Brain microvascular endothelial cell (primary cell): ENCODE data around the gene PLXNA2.

Experiments used
- DNase-seq: peaks from one replicate; pipeline ENCODE4 v3.0.0-alpha.2; 2020
- H3K27ac ChIP-seq: fragments of 250-450 bp; sonication (Bioruptor Pico); 2 replicates; pipeline ENCODE4 v1.5.1; 2020; ENCODE audit warnings: mild to moderate bottlenecking, moderate library complexity
- H3K27me3 ChIP-seq: fragments of 250-450 bp; sonication (Bioruptor Pico); replicated peaks from 2 replicates; pipeline ENCODE4 v1.5.1; 2020; ENCODE audit warnings: mild to moderate bottlenecking
- H3K36me3 ChIP-seq: fragments of 250-450 bp; sonication (Bioruptor Pico); replicated peaks from 2 replicates; pipeline ENCODE4 v1.5.1; 2020; ENCODE audit warnings: mild to moderate bottlenecking
- H3K4me3 ChIP-seq: 2 replicates; pipeline ENCODE4 v1.5.1; 2011; ENCODE audit warnings: low read depth, mild to moderate bottlenecking, control low read depth, low read length, moderate library complexity
- in situ Hi-C: cut with HindIII; loops from 2 replicates; pipeline ENCODE4 v1.10.0; 2017; ENCODE audit warnings: low sequenced_read_pairs, low pct_ligation_motif_present
- TF ChIP-seq, protein P1 (sequence below): IDR thresholded peaks from 2 replicates; pipeline ENCODE4 v1.5.1; 2011; ENCODE audit warnings: low read depth, mild to moderate bottlenecking, moderate library complexity, low read length, control low read depth, inconsistent platforms; ENCODE audit errors: missing control alignments

Gene PLXNA2

DNA sequence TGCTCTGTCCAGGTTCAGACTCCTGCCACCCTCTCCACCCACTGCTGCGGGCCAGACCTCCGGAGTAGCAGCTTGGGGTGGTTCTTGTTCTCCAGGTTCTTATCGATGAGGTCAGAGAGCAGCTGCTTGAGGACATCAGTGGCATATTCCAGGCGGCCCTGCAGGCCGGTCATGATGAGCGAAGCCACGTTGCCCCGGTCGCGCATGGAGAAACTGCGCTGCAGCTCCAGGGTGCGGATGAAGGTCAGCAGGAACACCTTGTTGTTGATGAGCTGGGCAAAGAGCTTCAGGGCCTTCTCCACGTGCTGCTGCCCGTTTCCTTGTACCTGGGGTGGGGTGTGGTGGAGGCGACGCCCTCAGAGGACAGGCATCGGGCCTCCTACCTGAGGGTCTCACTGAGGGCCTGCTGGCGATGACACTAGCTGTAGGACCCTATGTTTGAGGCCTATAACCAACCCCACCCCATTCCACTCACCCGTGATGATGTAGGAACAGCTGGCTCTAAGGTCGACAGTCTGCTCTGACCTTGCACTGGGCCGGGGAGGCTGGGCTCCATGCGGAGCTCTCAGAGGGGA lies 202.1 kb downstream of the PLXNA2 start:
- in situ Hi-C loops: no loop called here
- peaks cover 45% of the 10 kb centered on the region for H3K36me3 ChIP-seq
- TF ChIP-seq, protein P1, sequence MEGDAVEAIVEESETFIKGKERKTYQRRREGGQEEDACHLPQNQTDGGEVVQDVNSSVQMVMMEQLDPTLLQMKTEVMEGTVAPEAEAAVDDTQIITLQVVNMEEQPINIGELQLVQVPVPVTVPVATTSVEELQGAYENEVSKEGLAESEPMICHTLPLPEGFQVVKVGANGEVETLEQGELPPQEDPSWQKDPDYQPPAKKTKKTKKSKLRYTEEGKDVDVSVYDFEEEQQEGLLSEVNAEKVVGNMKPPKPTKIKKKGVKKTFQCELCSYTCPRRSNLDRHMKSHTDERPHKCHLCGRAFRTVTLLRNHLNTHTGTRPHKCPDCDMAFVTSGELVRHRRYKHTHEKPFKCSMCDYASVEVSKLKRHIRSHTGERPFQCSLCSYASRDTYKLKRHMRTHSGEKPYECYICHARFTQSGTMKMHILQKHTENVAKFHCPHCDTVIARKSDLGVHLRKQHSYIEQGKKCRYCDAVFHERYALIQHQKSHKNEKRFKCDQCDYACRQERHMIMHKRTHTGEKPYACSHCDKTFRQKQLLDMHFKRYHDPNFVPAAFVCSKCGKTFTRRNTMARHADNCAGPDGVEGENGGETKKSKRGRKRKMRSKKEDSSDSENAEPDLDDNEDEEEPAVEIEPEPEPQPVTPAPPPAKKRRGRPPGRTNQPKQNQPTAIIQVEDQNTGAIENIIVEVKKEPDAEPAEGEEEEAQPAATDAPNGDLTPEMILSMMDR: no peak
- no peak for DNase-seq
- no peak overlapping the region for H3K27ac ChIP-seq
- no peak overlapping the region for H3K4me3 ChIP-seq
- H3K27me3 ChIP-seq: no peaks in the 10 kb centered on the region

DNA sequence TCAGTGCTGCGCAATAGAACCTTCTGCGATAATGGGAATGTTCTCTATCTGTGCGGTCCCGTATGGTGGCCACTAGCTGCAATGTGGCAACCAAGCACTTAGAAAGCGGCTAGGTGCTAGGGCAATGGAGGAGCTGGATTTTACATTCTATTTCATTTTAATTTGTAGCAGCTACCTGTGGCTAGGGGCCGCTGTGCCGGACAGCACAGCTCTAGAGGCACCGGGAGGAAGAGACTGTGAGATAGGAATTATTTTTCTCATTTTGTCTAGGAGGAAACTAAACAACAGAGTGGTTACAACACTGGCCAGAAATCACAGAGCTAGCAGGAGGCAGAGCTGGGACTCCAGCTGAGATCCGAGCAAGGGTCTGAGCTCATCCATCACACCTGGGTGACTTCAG lies 202.7 kb downstream of the PLXNA2 start:
- Histone ChIP-seq H3K36me3 (peaks cover 45% of the 10 kb centered on the region), H3K27me3 (no peaks in the 10 kb centered on the region)
- in situ Hi-C loops: no loop called here

DNA sequence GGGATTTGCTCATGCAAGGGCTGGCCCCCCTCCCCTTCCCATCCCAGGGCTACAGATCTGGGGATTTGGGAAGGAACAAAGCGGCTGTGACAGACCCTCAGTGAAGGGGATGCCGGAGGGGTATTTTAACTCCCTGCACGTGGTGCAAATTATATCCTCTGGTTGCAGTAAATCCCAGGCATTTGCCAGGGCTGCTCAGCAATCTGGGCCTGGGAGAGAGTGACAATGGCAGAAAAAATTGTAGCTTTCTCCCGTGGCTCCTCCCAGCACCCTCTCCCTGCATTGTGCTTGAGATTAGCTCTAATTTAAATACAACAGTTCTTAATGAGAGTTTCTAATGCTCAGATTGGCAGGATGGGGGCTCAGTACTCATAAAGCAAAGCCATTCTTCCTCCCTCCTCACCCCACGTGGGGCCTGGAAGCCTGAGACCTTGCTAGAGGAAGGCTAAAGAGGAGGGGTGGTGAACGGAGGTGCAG lies 203.3 kb downstream of the PLXNA2 start:
- H3K36me3 ChIP-seq: peaks cover 45% of the 10 kb centered on the region
- no peak for DNase-seq
- in situ Hi-C loops: no loop called here

More for the DNA sequence above, 202.7 kb downstream of the PLXNA2 start:
- no peak for DNase-seq
- TF ChIP-seq, protein P1: no peak
- H3K27ac ChIP-seq: no peak overlapping the region
- H3K4me3 ChIP-seq: no peak overlapping the region

DNA sequence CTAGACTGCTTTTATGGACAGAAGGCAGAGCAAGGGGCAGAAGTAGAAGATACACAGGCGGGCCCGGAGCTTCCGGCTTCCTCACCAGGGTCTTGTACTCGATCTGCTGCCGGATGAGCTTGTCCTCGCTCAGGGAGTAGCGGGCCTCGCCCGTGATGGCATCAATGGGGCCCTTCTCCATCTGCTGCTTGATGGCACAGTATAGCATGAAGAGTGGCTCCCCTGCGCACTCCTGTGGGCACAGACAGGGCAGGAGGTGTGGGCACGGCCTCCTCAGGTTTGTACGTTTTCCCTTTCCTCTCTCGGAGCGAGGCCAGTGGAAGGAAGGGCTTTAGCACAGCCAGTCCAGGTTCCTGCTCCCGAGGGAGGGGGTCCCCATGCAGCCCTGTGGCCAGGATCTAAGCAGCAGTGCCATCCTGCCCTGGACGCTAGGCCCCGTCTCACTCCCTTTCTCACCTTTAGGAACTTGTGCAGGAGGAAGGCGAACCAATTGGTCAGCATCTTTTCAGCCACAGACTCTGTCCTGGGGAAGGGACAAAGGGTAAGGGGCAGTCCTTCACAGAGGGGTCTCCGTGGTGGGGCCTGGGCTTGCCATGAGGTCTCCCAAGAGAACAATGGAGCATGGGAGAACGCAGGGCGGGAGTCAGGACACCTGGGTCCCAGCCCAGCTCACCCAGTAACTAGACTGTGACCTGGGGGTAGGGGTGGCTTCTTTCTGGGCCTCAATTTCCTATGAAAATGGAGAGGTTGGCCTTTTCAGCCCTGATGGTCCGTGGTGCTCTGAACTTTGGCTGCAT lies 204.4 kb downstream of the PLXNA2 start:
- TF ChIP-seq, protein P1: no peak
- no peak overlapping the region for H3K4me3 ChIP-seq
- peaks cover 37% of the 10 kb centered on the region for H3K36me3 ChIP-seq
- H3K27ac ChIP-seq: no peak overlapping the region
- no peak for DNase-seq
- H3K27me3 ChIP-seq: no peaks in the 10 kb centered on the region
- in situ Hi-C loops: no loop called here

More for the DNA sequence above, 203.3 kb downstream of the PLXNA2 start:
- no peak overlapping the region for H3K27ac ChIP-seq
- H3K27me3 ChIP-seq: no peaks in the 10 kb centered on the region
- H3K4me3 ChIP-seq: no peak overlapping the region
- TF ChIP-seq, protein P1: no peak

DNA sequence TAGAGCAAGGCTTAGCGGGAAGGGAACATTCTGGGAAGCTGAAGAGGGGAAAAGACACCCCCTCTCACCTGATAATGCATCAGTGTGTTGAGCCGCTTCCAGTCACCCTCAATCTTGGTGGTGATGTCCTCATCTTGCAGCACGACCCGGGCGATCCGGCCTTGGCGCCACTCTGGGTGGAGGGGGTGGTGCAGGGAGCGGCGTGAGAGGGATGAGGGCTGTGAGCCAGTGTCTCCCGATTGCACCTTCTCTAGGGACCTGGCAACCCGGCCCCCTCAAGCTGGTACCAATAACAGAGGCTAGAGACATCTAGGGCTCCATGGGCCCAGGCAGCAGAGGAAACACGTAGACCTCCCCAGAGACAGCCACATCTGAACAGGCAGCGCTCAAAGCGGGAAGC lies 205.9 kb downstream of the PLXNA2 start:
- in situ Hi-C loops: no loop called here
- peaks cover 36% of the 10 kb centered on the region for H3K36me3 ChIP-seq

More for the DNA sequence above, 205.9 kb downstream of the PLXNA2 start:
- no peak overlapping the region for H3K4me3 ChIP-seq
- DNase-seq: no peak
- H3K27ac ChIP-seq: no peak overlapping the region
- no peaks in the 10 kb centered on the region for H3K27me3 ChIP-seq
- TF ChIP-seq, protein P1: no peak
